HFFc6 (cell line): ENCODE measurements around the gene AK3. TPM values are rescaled to one million over a fixed set of nuclear protein-coding genes. Genes with fewer than 3 reads are reported as not detected.

Experiments
- DNase-seq: peaks from one replicate; pipeline ENCODE4 v3.0.0-alpha.2; 2018
- H3K27ac Mint-ChIP-seq: 2 replicates; pipeline ENCODE4 v1.8.0; 2020; ENCODE audit warnings: mild to moderate bottlenecking, mixed read lengths
- H3K27me3 Mint-ChIP-seq: 2 replicates; pipeline ENCODE4 v1.8.0; 2021; ENCODE audit warnings: mild to moderate bottlenecking, moderate library complexity, mixed read lengths; ENCODE audit not compliant: insufficient read depth
- H3K36me3 Mint-ChIP-seq: 2 replicates; pipeline ENCODE4 v1.8.0; 2021; ENCODE audit warnings: low read depth, mixed read lengths
- H3K4me1 Mint-ChIP-seq: 2 replicates; pipeline ENCODE4 v1.8.0; 2020; ENCODE audit warnings: low read depth, mixed read lengths
- H3K4me3 Mint-ChIP-seq: 2 replicates; pipeline ENCODE4 v1.8.0; 2020; ENCODE audit warnings: mild to moderate bottlenecking, moderate library complexity, mixed read lengths
- H3K9me3 Mint-ChIP-seq: 2 replicates; pipeline ENCODE4 v1.8.0; 2020; ENCODE audit warnings: mild to moderate bottlenecking, mixed read lengths
- CTCF ChIP-seq: fragments of 200-600 bp; sonication (generic); IDR thresholded peaks from 2 replicates; pipeline ENCODE4 v1.5.0; 2021; ENCODE audit warnings: antibody characterized with exemption, mild to moderate bottlenecking
- total RNA-seq, 6 experiments: library from RNA; stranded (reverse); fragmentation: NEBNext Ultra II Directional; extraction: Animal tissue kit (Norgen Biotek cat#: 25700); gene quantifications; 2 replicates in 1 of 6; 3 replicates in 5 of 6; pipeline ENCODE4 v1.2.3, GENCODE V29; 2021

AK3 gene
- total RNA-seq, 6 experiments from 2014 or later = 42.2 to 46.0 (median 43.5) TPM

- no peak overlapping the region for H3K4me3 Mint-ChIP-seq
- no peaks in the 10 kb centered on the region for H3K27me3 Mint-ChIP-seq
- H3K36me3 Mint-ChIP-seq = peaks cover 15% of the 10 kb centered on the region
- no peaks in the 10 kb centered on the region for H3K9me3 Mint-ChIP-seq
- H3K27ac Mint-ChIP-seq = no peak overlapping the region
- no peak for DNase-seq
- H3K4me1 Mint-ChIP-seq = no peaks in the 10 kb centered on the region
- no peak for TF ChIP-seq CTCF
Measured at GRCh38 chr9:4713849-4714248, 27.2 kb downstream of the AK3 start.

- peaks cover 2% of the 10 kb centered on the region for H3K4me1 Mint-ChIP-seq
- peaks cover 21% of the 10 kb centered on the region for H3K36me3 Mint-ChIP-seq
- H3K9me3 Mint-ChIP-seq = no peaks in the 10 kb centered on the region
- H3K27ac Mint-ChIP-seq = no peak overlapping the region
- no peaks in the 10 kb centered on the region for H3K27me3 Mint-ChIP-seq
- H3K4me3 Mint-ChIP-seq = no peak overlapping the region
- DNase-seq = no peak
- TF ChIP-seq CTCF = no peak
Measured at GRCh38 chr9:4709380-4709779, 31.6 kb downstream of the AK3 start.

GRCh38 chr9:4706971-4707622, 33.9 kb downstream of the AK3 start:
- Mint-ChIP-seq H3K4me3 (no peak overlapping the region), H3K27ac (no peak overlapping the region), H3K27me3 (no peaks in the 10 kb centered on the region), H3K36me3 (peaks cover 21% of the 10 kb centered on the region), H3K4me1 (peaks cover 11% of the 10 kb centered on the region), H3K9me3 (no peaks in the 10 kb centered on the region)
- no peak for DNase-seq
- no peak for TF ChIP-seq CTCF

- H3K4me3 Mint-ChIP-seq = no peak overlapping the region
- no peaks in the 10 kb centered on the region for H3K9me3 Mint-ChIP-seq
- H3K27ac Mint-ChIP-seq = no peak overlapping the region
- H3K27me3 Mint-ChIP-seq = no peaks in the 10 kb centered on the region
- H3K36me3 Mint-ChIP-seq = peaks cover 32% of the 10 kb centered on the region
- no peak for TF ChIP-seq CTCF
- peaks cover 11% of the 10 kb centered on the region for H3K4me1 Mint-ChIP-seq
- DNase-seq = no peak
Measured at GRCh38 chr9:4706021-4706420, 35.0 kb downstream of the AK3 start.

GRCh38 chr9:4704129-4704528, 36.9 kb downstream of the AK3 start:
- peaks cover 31% of the 10 kb centered on the region for H3K36me3 Mint-ChIP-seq
- no peak overlapping the region for H3K27ac Mint-ChIP-seq

More at GRCh38 chr9:4704129-4704528, 36.9 kb downstream of the AK3 start:
- TF ChIP-seq CTCF = no peak
- Mint-ChIP-seq H3K4me1 (peaks cover 11% of the 10 kb centered on the region), H3K9me3 (no peaks in the 10 kb centered on the region), H3K4me3 (no peak overlapping the region), H3K27me3 (no peaks in the 10 kb centered on the region)
- no peak for DNase-seq
